ENCODE results near the gene HPCA.
"Not testable (repeated sequence)": the region's sequence is repeated elsewhere in the genome, so short reads cannot be mapped to it uniquely, and the experiment has no call there.

HPCA gene

GRCh38 chr1:32903991-32904785 lies 17.9 kb downstream of the HPCA start:
- no peak for DNase-seq

- DNase-seq: no peak
Observed at GRCh38 chr1:32904797-32905196, 18.5 kb downstream of the HPCA start.

- DNase-seq: not testable (repeated sequence)
Observed at GRCh38 chr1:32905588-32905987, 19.3 kb downstream of the HPCA start.

GRCh38 chr1:32906654-32907053 lies 20.4 kb downstream of the HPCA start:
- no peak for DNase-seq

- no peak for DNase-seq
Observed at GRCh38 chr1:32907435-32907834, 21.1 kb downstream of the HPCA start.

GRCh38 chr1:32910319-32910718 lies 24.0 kb downstream of the HPCA start:
- no peak for DNase-seq

- no peak for DNase-seq
Observed at GRCh38 chr1:32915766-32916706, 29.7 kb downstream of the HPCA start.

- no peak for DNase-seq
Observed at GRCh38 chr1:32917521-32917920, 31.2 kb downstream of the HPCA start.

- DNase-seq: no peak
Observed at GRCh38 chr1:32918179-32918578, 31.9 kb downstream of the HPCA start.

GRCh38 chr1:32919811-32920733 lies 33.8 kb downstream of the HPCA start:
- DNase-seq: no peak

- DNase-seq: no peak
Observed at GRCh38 chr1:32920833-32921232, 34.5 kb downstream of the HPCA start.

GRCh38 chr1:32924881-32925344 lies 38.6 kb downstream of the HPCA start:
- DNase-seq: no peak

- no peak for DNase-seq
Observed at GRCh38 chr1:32925403-32926162, 39.3 kb downstream of the HPCA start.

- no peak for DNase-seq
Observed at GRCh38 chr1:32926562-32926961, 40.3 kb downstream of the HPCA start.

GRCh38 chr1:32927441-32927840 lies 41.1 kb downstream of the HPCA start:
- DNase-seq: no peak

GRCh38 chr1:32928285-32928684 lies 42.0 kb downstream of the HPCA start:
- DNase-seq: no peak

- DNase-seq: no peak
Observed at GRCh38 chr1:32928715-32929114, 42.4 kb downstream of the HPCA start.

- no peak for DNase-seq
Observed at GRCh38 chr1:32929366-32929765, 43.1 kb downstream of the HPCA start.

- DNase-seq: no peak
Observed at GRCh38 chr1:32931760-32932159, 45.5 kb downstream of the HPCA start.

- DNase-seq: no peak
Observed at GRCh38 chr1:32933742-32934322, 47.5 kb downstream of the HPCA start.

GRCh38 chr1:32934535-32934934 lies 48.2 kb downstream of the HPCA start:
- no peak for DNase-seq

GRCh38 chr1:32937061-32937460 lies 50.8 kb downstream of the HPCA start:
- DNase-seq: no peak
